Measurements from ENCODE around the gene GNB3.

GNB3 gene

DNA sequence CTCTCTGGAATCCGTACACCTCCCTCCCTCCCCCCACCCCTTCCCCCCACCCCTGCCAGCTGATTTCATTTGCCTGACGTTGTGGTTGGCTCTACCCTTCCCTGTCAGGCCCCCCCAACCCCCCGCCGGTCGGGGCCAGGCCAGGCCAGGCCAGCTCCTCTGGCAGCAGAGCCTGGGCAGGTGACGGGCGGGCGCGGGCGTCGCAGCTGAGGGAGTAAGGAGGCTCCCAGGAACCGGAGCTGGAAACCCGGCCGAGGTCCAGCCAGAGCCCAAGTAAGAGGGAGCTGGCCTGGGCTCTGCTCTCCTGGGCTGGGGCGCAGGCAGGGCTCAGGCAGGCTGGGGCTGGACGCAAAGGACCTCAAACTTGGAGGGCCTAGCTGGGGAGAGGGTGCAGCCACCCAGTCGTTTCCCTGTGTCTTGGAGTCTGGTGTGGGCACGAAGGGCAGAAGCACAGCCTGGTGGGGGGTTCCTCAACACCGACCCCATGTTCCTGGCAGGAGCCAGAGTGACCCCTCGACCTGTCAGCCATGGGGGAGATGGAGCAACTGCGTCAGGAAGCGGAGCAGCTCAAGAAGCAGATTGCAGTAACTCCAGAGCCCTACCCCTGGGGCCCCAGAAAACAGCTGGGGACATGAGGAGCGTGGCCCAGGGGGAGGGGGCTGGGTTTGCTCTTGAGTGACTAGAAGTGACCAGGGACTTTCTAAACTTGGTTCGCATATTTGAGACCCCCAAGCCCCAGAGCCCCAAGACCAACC is at the start of gene GNB3:
Gene GNB3, plus strand, starts transcription at position 165 of the 755 bp plus-strand sequence. Its CDS starts 363 bp downstream, at position 528.
- DNase-seq (ENCODE audit: low spot score) = no peak

GRCh38 chr12:6791931-6792520 is 48.7 kb upstream of the GNB3 start:
- no peak for DNase-seq (ENCODE audit: low spot score)

- DNase-seq (ENCODE audit: low spot score) = no peak
Measured at GRCh38 chr12:6792522-6793201, 48.1 kb upstream of the GNB3 start.

GRCh38 chr12:6795088-6795487 is 45.6 kb upstream of the GNB3 start:
- no peak for DNase-seq (ENCODE audit: low spot score)

DNA sequence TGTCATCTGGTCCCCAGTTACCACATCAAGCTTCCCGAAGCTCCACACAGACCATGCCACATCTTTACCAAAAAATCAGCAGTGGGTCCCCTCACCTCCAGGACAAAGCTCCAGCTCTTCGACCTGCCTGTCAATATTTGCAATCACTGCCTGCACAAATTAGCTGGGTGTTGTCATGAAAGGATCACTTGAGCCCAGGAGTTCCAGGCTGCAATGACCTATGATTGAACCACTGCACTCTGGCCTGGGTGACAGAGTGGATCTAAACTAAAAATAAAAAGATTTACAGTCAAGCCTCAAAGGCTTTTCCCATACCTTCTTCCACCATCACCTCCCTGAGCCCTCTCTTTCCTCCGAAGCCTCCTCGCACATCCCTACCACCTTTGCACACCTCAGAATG is 44.1 kb upstream of the GNB3 start:
- DNase-seq (ENCODE audit: low spot score) = no peak

DNA sequence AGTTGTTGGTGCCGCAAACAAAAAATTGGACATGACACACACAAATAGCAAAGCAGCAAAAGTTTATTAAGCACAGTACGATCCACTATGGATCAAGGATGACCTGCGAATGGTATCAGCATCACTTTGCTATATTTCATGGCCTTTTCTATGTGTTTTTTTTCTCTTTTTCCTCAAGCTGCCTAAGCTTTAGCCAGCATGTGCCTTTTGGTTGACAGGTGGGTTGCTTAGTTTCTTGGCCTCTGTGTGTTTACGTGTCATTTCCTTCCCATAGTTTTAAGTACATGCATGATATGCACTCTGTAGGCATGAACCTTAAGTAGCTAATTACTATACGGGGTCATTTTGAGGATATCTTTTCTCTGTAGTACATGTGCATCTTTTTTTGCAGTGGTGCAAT is 41.6 kb upstream of the GNB3 start:
- DNase-seq (ENCODE audit: low spot score) = no peak

DNA sequence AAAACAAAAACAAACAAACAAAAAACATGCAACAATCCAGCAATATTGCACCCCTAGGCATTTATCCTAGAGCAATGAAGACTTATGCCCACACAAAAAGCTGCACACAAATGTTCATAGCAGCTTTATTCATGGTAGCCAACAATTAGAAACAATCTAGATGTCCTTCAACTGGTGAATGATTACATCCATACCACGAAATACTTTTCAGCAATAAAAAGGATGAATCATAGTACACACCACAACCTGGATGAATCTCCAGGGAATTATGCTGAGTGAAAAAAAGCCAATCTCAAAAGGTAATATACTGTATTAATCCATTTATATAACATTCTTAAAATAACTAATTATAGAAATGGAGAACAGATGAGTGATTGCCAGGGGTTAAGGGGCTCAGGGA is 33.6 kb upstream of the GNB3 start:
- no peak for DNase-seq (ENCODE audit: low spot score)

GRCh38 chr12:6809056-6809455 is 31.7 kb upstream of the GNB3 start:
- DNase-seq (ENCODE audit: low spot score) = no peak

DNA sequence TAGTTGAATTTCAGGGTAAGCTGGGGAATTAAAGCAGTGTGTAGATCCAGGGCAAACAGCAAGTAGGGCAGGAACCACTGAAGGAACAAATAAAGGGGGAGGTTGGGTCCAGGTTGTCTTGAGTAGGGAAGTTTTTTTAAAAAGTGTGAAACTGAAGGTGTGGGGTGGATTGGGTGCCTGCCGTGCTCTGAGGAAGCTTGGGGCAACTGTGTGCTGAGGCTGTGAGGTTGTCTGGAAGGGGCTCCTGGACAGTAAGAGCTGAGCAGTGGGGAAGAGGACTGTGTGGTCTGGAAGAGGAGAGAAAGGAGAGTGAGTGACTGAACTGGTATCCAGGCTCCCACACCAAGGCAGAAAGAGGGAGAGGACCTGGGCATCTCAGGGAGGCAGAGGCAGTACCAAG is 30.0 kb upstream of the GNB3 start:
- no peak for DNase-seq (ENCODE audit: low spot score)

DNA sequence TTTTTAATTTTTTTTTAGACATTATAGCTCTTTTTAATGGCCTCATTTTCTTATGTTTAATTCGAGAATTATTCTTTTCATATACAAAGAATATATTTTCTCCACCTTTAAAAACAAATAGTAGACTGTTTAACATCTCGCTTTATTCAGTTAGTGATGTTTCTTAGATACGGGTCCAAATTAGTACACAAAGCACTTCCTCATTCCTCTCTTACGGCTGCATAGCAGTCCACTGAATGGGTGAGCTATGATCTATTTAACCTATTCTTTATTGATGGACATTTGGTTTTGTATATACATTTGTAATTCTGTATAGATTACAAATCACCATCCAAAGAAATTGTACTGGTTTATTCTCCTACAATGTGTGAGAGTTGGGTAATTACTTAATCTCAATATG is 27.4 kb upstream of the GNB3 start:
- DNase-seq (ENCODE audit: low spot score) = no peak

- no peak for DNase-seq (ENCODE audit: low spot score)
Measured at GRCh38 chr12:6816598-6816997, 24.1 kb upstream of the GNB3 start.

- DNase-seq (ENCODE audit: low spot score) = no peak
Measured at GRCh38 chr12:6817098-6817497, 23.6 kb upstream of the GNB3 start.

DNA sequence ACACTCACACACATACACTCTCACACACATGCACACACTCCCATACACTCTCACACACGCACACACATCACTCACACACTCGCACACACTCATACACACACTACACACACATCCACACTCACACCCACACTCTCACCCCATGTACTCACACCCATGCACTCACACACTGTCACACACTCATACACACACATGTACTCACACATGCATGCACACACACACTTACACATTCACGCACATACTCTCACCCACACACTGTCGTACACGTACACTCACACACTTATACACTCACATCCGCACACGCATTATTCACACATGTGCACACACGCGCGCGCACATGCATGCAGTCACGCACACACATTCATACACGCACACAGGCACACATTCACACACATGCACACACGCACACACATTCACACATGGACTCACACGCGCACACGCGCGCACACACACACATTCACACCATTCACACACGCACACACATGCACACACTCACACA is 23.0 kb upstream of the GNB3 start:
- DNase-seq (ENCODE audit: low spot score) = no peak

DNA sequence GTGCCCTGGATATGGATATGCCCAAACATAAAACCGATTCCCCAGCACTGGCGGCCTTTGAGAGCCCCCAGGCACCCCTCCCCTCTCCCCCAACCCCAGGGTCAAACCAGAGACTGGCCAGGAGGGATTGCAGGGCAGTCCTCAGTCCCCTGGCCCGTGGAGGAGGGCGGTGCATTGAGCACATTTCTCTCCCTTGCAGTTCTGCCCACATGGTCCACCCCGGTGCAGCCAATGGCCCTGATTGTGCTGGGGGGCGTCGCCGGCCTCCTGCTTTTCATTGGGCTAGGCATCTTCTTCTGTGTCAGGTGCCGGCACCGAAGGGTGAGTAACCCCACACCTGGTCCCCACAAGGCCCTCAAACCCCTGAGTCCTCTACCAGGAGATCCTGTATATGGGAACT is 22.5 kb upstream of the GNB3 start:
- peak; percentile 20 for DNase-seq (ENCODE audit: low spot score)

DNA sequence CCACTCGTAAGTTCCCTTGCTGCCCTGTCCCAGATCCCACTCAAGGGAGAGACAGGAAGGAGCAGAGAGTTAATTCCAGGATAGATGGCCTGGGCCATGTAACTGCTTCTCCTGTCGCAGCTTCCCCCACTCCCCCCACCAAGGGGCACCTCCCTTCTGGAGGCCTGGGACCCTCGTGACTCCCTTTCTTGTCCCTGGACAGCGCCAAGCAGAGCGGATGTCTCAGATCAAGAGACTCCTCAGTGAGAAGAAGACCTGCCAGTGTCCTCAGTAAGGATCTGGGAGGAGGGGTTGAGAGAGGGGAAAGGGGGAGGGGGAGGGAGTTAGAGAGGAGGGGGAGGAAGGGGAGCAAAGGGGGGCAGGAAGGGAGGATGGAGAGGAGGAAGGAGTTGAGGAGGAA is 22.1 kb upstream of the GNB3 start:
- DNase-seq (ENCODE audit: low spot score) = no peak

- no peak for DNase-seq (ENCODE audit: low spot score)
Measured at GRCh38 chr12:6819106-6820030, 21.4 kb upstream of the GNB3 start.

DNA sequence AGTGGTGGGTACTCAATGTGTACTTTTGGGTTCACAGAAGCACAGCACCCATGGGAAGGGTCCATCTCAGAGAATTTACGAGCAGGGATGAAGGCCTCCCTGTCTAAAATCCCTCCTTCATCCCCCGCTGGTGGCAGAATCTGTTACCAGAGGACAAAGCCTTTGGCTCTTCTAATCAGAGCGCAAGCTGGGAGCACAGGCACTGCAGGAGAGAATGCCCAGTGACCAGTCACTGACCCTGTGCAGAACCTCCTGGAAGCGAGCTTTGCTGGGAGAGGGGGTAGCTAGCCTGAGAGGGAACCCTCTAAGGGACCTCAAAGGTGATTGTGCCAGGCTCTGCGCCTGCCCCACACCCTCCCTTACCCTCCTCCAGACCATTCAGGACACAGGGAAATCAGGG is 20.6 kb upstream of the GNB3 start:
- DNase-seq (ENCODE audit: low spot score) = peak; percentile 62

DNA sequence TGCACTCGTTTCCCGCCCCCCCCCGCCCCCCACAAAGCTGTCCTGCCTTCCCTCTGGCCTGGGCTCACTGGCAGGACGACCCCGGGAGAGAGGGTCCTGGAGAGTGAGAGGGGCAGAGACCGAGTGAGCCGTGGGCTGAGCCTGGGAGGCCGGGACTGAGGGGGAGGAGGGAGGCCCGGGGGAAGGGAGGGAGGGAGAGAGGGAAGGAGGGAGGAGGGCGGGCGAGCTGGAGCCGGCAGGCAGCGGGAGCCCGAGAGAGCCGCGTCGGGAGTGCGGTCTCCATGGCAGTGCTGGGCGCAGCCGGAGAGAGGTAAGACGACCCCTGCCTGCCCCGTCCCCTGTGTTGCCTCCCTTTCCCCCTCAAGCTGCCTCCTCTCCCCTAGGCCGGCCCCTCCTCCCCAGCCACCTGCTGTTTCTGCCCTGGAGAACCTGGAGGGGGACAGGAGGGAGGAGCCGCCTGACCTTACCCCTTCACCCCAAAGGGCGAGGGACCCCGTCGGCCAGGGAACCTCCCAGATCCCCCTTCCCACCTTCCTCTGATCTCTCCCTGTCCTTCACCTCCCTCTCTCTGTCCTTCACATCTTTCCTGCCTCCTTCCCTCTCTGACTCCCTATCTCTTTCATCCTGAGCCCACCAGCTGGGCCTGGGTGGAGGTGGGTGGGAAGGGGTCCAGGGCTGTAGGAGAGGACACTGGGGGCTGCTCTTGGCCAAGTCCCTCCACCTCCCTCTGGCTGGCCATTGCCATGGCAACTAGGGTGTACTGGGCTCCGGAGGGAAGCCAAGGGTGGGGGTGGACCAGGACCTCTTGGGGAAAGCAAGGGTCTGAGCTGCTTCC is 18.9 kb upstream of the GNB3 start, which contains the start of gene GPR162:
Gene GPR162, plus strand, starts transcription at position 231 of the 835 bp plus-strand sequence. CDS start 2,078 bp downstream, outside the sequence.
- peak; percentile 79 for DNase-seq (ENCODE audit: low spot score)

DNA sequence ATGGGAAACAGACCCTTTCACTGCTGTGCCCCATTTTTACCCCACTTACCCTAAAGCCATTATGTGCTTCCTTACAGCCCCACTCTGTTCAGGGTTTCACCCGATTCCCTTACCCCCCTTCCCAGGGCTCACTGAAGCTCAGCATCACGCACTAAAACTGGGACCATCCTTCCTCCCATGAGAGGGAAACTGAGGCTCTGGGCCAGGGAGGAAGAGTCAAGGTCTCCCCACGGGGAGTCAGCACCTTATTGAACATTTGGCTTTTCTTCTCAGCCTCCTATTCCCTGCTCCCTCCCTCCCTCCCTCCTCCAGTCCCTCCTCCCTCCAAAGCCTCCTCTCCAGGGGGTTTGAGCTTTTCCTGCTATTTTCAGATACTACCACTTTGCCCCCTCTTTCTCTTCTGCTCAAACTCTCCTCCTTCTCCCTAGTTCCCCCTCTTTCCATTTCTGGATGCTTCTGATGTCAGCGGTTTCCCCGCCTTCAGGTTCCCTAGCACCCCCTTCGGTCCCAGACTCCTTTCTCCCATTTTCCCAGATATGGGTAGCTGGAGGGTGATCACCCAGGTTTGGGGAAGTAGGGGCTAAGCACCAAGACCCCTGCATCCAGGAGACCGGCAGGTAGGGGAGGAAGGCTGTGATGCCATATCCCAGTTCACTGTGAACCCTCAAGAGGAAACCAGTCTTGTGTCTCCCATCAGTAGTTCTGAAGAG is 18.1 kb upstream of the GNB3 start:
- peak; percentile 35 for DNase-seq (ENCODE audit: low spot score)
